Measurements from ENCODE around the gene B3GALT4. TPM values are rescaled to one million over a fixed set of nuclear protein-coding genes. Genes with fewer than 3 reads are reported as not detected.
"Not testable (repeated sequence)": the region's sequence is repeated elsewhere in the genome, so short reads cannot be mapped to it uniquely, and the experiment has no call there.

Gene B3GALT4
- 2.7 and 5.9 TPM in 2 replicates for total RNA-seq

GRCh38 chr6:33276864-33277662 lies at the start of gene B3GALT4:
Gene B3GALT4 (plus strand): TSS chr6:33277123. CDS start chr6:33277420, 297 bp downstream.
- peak; percentile 41 for DNase-seq (ENCODE audit: low read depth)

DNA sequence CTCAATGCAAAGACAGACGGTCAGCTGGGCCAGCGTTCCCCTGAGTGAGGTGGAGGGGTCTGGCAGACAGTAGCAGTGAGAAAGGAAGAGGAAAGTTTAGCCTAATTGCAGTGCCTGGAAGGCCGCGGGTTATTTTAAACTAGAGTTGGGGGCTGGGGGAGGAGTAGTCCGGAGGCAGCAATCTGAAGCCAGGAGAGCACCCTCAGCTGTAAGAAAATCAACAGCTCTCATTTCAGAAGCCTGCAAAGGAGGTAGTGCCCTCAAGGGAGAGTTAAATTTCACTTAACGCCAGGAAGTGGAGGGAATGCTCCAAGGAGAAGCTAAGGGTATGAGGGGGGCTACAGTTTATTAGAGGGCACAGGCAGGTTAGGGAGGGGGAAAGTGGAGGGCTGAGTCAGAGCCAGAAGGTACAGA lies 41.7 kb upstream of the B3GALT4 start:
- no peak for DNase-seq (ENCODE audit: low read depth)

GRCh38 chr6:33236328-33236727 lies 40.6 kb upstream of the B3GALT4 start:
- no peak for DNase-seq (ENCODE audit: low read depth)

DNA sequence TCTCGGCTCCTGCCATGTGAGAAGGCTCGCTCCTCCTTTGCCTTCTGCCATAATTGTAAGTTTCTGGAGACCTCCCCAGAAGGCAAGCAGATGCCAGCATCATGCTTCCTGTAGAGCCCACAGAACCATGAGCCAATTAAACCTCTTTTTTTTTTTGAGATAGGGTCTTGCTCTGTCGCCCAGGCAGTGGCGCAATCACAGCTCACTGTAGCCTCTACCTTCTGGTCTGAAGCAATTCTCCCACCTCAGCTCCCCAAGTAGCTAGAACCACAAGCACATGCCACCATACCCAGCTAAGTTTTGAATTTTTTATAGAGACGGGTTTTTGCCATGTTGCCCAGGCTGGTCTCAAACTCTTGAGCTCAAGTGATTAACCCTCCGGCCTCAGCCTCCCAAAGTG lies 40.1 kb upstream of the B3GALT4 start:
- DNase-seq (ENCODE audit: low read depth): no peak

DNA sequence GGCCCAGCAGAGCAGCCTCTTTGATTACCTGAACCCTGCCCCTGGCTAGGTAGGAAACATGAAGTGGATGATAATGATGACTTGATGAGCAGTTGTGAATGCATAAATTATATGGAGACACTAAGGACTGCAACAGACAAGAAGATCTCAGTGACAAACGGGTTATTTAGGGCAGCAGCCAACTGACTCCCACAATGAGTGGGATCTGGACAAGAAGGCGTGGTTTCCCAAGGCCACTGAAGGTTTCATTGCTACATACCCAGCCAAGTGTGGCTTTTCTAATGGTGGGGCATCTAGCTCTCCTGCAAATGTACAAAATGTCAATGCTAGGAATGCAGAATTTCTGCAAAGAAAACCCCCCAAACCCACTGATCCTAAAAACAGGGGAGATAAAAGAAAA lies 39.2 kb upstream of the B3GALT4 start:
- no peak for DNase-seq (ENCODE audit: low read depth)

DNA sequence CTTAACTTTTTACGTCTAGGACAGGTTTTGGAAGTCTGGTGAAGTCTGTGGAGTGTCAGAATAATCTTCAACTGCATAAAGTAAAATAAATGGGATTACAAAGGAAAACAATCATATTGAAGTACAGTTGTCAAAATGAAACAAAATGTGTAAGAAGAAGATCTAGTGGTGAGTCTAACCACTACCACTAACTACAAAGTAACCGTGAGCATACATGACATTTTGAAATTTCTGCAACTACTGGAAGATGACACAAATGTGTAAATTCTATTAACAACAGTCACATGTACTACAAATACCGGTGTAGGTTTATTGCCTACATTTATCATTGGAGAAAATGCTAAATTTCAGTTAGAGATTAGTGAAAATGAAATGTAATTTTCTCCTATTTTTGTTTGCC lies 35.0 kb upstream of the B3GALT4 start:
- DNase-seq (ENCODE audit: low read depth): no peak

DNA sequence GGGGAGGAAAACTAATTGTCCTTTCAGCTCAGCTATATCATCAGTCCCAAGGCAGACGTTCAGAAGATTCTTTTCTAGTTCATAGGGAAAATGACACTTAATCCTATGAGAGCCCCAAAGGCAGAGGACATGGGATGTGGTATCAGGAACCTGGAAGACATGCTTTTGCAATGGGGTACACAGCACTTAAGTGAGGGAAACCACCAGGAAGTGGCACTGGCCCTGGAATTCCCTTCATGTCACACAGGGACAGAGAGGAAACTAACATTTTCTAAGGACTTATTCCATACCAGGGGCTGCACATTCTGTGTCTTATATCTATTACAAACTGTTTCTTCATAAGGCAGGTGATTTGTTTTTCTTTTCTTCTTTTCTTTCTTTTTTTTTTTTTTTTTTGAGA lies 33.4 kb upstream of the B3GALT4 start:
- no peak for DNase-seq (ENCODE audit: low read depth)

GRCh38 chr6:33247977-33248642 lies 28.8 kb upstream of the B3GALT4 start:
- DNase-seq (ENCODE audit: low read depth): peak; percentile 62

GRCh38 chr6:33248643-33248931 lies 28.3 kb upstream of the B3GALT4 start:
- no peak for DNase-seq (ENCODE audit: low read depth)

GRCh38 chr6:33248932-33249731 lies 27.8 kb upstream of the B3GALT4 start:
- peak; percentile 98 for DNase-seq (ENCODE audit: low read depth)

DNA sequence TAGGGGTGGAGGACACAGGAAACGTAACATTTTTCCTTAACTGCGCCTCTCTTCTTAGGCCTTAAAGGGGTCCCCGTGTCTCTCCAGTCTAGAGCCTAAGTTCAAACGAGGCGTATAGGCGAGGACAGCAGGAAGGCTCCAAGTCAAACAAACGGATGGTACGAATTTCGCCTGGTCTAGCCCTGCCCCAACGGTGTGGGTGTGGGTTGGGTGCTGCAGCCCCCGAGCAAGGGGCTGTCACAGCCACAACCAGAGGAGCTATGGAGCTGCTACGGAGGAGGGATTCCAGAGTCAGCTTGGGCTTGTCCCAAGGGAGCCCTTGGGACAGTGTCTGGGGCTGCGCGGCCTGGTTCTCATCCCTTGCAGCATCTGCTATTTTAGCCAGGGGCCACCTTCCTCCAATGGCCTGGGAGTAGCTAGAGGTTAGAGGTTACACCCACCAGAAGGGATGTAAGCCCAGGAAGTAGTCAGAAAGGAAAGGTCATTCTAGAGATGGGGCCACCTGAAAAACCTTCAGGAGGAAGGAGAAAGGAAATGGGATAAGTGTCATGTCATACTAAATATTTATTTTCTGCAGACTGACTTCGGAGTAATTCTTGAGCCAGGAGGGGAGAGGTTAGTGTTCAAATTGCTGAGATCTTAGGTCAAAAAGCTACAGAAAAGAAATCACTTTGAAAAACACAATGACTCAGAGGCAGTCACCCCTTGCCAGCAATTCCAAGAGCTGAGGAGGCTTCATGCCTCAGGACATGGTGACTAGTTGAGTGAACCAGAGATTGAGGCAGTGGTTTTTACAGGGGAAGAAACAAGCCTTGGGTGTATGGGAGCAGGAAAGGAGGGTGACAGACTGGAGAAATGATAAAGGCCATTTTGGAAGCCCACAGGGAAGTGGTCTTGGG lies 26.9 kb upstream of the B3GALT4 start:
- DNase-seq (ENCODE audit: low read depth): peak; percentile 95

- no peak for DNase-seq (ENCODE audit: low read depth)
These were observed 26.2 kb upstream of the B3GALT4 start for GRCh38 chr6:33250731-33251130.

- no peak for DNase-seq (ENCODE audit: low read depth)
These were observed 25.4 kb upstream of the B3GALT4 start for GRCh38 chr6:33251395-33252012.

DNA sequence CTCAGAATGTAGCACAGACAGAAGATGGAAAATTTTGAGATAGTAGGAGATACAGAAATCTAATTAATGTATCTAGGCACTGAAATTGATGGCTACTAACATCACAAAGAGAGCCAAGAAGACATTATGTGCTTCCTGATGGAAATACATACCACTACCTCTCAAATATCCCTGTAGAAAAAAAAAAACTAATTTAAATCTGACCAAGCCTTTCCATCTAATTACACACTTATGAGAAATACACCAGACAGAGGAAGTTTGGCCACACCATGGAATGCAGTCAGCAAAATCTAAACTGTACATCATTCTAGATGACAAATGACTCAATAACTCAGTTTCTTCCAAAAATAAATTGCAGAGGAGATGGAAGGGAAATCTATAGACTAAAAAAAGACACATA lies 24.2 kb upstream of the B3GALT4 start:
- no peak for DNase-seq (ENCODE audit: low read depth)

GRCh38 chr6:33254591-33254990 lies 22.3 kb upstream of the B3GALT4 start:
- DNase-seq (ENCODE audit: low read depth): no peak

GRCh38 chr6:33259032-33259431 lies 17.9 kb upstream of the B3GALT4 start:
- no peak for DNase-seq (ENCODE audit: low read depth)

DNA sequence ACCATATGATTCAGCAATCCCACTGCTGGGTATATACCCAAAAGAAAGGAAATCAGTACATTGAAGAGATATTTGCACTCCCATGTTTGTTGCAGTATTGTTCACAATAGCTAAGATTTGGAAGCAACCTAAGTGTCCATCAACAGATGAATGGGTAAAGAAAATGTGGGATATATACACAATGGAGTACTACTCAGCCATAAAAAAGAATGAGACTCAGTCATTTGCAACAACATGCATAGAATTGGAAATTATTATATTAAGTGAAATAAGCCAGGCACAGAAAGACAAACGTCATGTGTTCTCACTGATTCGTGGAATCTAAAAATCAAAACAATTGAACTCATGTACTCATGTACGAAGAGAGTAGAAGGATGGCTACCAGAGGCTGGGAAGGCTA lies 14.4 kb upstream of the B3GALT4 start:
- not testable (repeated sequence) for DNase-seq (ENCODE audit: low read depth)

GRCh38 chr6:33264015-33264414 lies 12.9 kb upstream of the B3GALT4 start:
- DNase-seq (ENCODE audit: low read depth): no peak

DNA sequence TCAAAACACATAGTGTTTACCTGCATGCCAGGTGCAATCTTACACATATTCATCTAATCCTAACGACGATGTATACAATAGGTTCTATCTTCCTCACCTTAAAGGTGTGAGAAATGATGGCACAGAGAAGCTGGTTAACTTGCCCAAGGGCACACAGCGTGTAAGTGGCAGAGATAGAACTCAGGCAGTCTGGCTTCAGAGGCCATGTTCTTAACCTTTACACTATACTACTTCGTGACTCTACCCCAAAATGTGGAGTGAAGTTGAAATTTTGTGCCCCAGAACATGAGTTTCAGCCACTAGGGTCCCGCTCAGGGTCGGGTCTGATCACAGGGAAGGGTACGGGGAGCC lies 5.8 kb upstream of the B3GALT4 start:
- DNase-seq (ENCODE audit: low read depth): no peak

DNA sequence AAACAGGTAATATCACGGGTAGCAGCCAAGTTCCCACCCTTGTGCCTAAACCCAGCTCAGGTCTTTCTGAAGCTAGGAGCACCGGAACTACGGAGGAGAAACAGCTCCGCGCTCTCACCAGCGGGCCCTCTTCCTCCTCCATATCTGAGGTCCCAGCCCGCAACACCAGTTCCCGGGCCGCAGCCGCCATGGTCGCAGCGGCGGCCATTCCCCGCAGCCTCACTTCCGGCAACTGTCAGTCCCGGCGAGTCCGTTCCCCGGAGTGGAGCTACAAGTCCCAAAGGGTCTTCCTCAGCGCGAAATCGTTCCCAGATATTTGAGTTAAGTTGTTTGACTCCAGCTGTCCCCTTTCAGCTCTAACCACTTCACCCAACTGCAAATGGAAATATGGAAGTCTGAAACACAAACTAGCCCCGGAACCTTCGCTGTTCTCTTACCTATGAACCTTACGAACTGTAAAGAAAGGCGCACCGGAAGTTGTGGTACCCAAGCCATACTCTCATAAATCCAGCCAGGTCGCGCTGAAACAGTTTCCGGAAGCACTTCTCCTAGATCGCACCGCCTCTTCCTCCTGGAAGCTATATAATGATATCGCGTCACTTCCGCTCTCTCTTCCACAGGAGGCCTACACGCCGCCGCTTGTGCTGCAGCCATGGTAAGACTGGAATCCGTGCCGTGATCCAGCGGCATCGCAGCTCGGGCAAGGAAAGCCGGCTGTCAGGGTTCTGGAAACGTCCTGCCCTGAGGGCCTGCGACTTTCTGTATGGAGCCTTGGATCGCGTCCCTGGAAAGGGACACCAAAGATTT lies 5.3 kb upstream of the B3GALT4 start, which contains the start of the genes RPS18 and VPS52:
TSS of gene RPS18 (plus strand) at position 608 of the 807 bp plus-strand sequence. CDS start at position 653, 45 bp downstream.
TSS of gene VPS52 (minus strand) at position 409 of the 807 bp plus-strand sequence. CDS start at position 208, 201 bp downstream.
- DNase-seq (ENCODE audit: low read depth): peak; percentile 98
